Thyroid gland (tissue), 4 donors: ENCODE results near the gene CNDP1.

ENCODE experiments used
- CTCF ChIP-seq, 6 experiments: fragments of 200-600 bp in 3 of 6; fragments of 450-650 bp in 3 of 6; sonication (generic) in 3 of 6; IDR thresholded peaks; one replicate each; pipeline ENCODE4 v1.5.1; 2016 to 2019; ENCODE audit warnings: antibody characterized with exemption in 6 of 6, mild to moderate bottlenecking in 2 of 6, inconsistent platforms in 1 of 6, moderate library complexity in 1 of 6
- POLR2A ChIP-seq, 2 donors: fragments of 450-650 bp; IDR thresholded peaks; one replicate each; pipeline ENCODE4 v1.6.1; 2017; ENCODE audit warnings: antibody characterized with exemption in 2 of 2, mild to moderate bottlenecking in 2 of 2, moderate library complexity in 1 of 2

- no peak for TF ChIP-seq POLR2A (IDR thresholded peaks at IDR 0.05)
- no peak for TF ChIP-seq CTCF (IDR thresholded peaks at IDR 0.05)
Measured at GRCh38 chr18:74500372-74500771, 33.9 kb upstream of the CNDP1 start.
